WTC11 (cell line): Measurements from ENCODE around the gene LHX4. TPM values are rescaled to one million over a fixed set of nuclear protein-coding genes. Genes with fewer than 3 reads are reported as not detected.

Experiments used
- ATAC-seq: fragments of 200-7000 bp; cut with Tn5 transposase; 2 replicates; pipeline ENCODE4 v1.10.0; 2021; ENCODE audit warnings: mild to moderate bottlenecking, moderate library complexity
- CTCF ChIA-PET: fragments of 300-600 bp; sonication (Branson Sonifier 250); formaldehyde crosslinking; loops from one replicate; lab custom pipeline; 2021; ENCODE audit warnings: antibody characterized with exemption; lab: Charles Lee
- POLR2A ChIA-PET: fragments of 350-600 bp; sonication (Branson Sonifier 250); formaldehyde crosslinking; loops from one replicate; lab custom pipeline; 2021; ENCODE audit warnings: antibody characterized with exemption; lab: Charles Lee
- DNase-seq: peaks from one replicate; pipeline ENCODE4 v3.0.0; 2021; ENCODE audit warnings: low spot score
- H3K27ac Mint-ChIP-seq: 2 replicates; pipeline ENCODE4 v1.8.0; 2021; ENCODE audit warnings: mixed read lengths
- H3K27me3 Mint-ChIP-seq: 2 replicates; pipeline ENCODE4 v1.8.0; 2021; ENCODE audit warnings: low read depth, mild to moderate bottlenecking, moderate library complexity, mixed read lengths
- H3K36me3 Mint-ChIP-seq: 2 replicates; pipeline ENCODE4 v1.8.0; 2021; ENCODE audit warnings: mixed read lengths
- H3K4me1 Mint-ChIP-seq: 2 replicates; pipeline ENCODE4 v1.8.0; 2022; ENCODE audit warnings: mixed read lengths
- H3K4me3 Mint-ChIP-seq: 2 replicates; pipeline ENCODE4 v1.8.0; 2021; ENCODE audit warnings: mild to moderate bottlenecking, moderate library complexity, mixed read lengths
- H3K9me3 Mint-ChIP-seq: 2 replicates; pipeline ENCODE4 v1.8.0; 2021; ENCODE audit warnings: mixed read lengths
- ETV6 ChIP-seq: sonication (generic); formaldehyde crosslinking; IDR thresholded peaks from 2 replicates; pipeline ENCODE4 v1.8.1; 2022; ENCODE audit warnings: mild to moderate bottlenecking, missing genetic modification reagents
- GTF2I ChIP-seq: fragments of 250-450 bp; sonication (Bioruptor Pico); conservative IDR thresholded peaks from 2 replicates; pipeline ENCODE4 v1.4.0; 2021; ENCODE audit warnings: mild to moderate bottlenecking
- HMGA2 ChIP-seq: fragments of 250-450 bp; sonication (Bioruptor Pico); IDR thresholded peaks from 2 replicates; pipeline ENCODE4 v1.4.0; 2021; ENCODE audit warnings: mild to moderate bottlenecking, moderate library complexity
- IRF2 ChIP-seq: sonication (generic); formaldehyde crosslinking; IDR thresholded peaks from 2 replicates; pipeline ENCODE4 v1.8.0; 2022; ENCODE audit warnings: low read depth, missing genetic modification reagents, borderline replicate concordance
- MYBL2 ChIP-seq: sonication (generic); formaldehyde crosslinking; IDR thresholded peaks from 2 replicates; pipeline ENCODE4 v1.8.1; 2023; ENCODE audit warnings: mild to moderate bottlenecking, moderate library complexity, missing genetic modification reagents
- NFE2L1 ChIP-seq: sonication (generic); formaldehyde crosslinking; IDR thresholded peaks from 2 replicates; pipeline ENCODE4 v1.8.1; 2023; ENCODE audit warnings: missing genetic modification reagents
- NFYB ChIP-seq: sonication (generic); formaldehyde crosslinking; conservative IDR thresholded peaks from 2 replicates; pipeline ENCODE4 v1.8.0; 2022; ENCODE audit warnings: low read depth, missing genetic modification reagents
- ZNF121 ChIP-seq: sonication (generic); formaldehyde crosslinking; IDR thresholded peaks from 2 replicates; pipeline ENCODE4 v1.8.0; 2023; ENCODE audit warnings: missing genetic modification reagents
- ZNF263 ChIP-seq: sonication (generic); formaldehyde crosslinking; IDR thresholded peaks from 2 replicates; pipeline ENCODE4 v1.8.1; 2022; ENCODE audit warnings: low read depth, mild to moderate bottlenecking, moderate library complexity, missing genetic modification reagents
- ZNF416 ChIP-seq: fragments of 250-450 bp; sonication (Bioruptor Pico); IDR thresholded peaks from 2 replicates; pipeline ENCODE4 v1.9.0; 2021; ENCODE audit warnings: mild to moderate bottlenecking, inconsistent platforms
- ZNF423 ChIP-seq: fragments of 250-450 bp; sonication (Bioruptor Pico); IDR thresholded peaks from 2 replicates; pipeline ENCODE4 v2.1.2; 2022; ENCODE audit warnings: mild to moderate bottlenecking, moderate library complexity
- ZNF671 ChIP-seq: fragments of 250-450 bp; sonication (Bioruptor Pico); IDR thresholded peaks from 2 replicates; pipeline ENCODE4 v1.8.0; 2021; ENCODE audit warnings: mild to moderate bottlenecking
- total RNA-seq: library from RNA; stranded (reverse); gene quantifications from 3 replicates; pipeline ENCODE4 v1.2.3, GENCODE V29; 2021
- TF ChIP-seq, protein P1 (sequence below): sonication (generic); formaldehyde crosslinking; IDR thresholded peaks from 2 replicates; pipeline ENCODE4 v1.8.0; 2022; ENCODE audit warnings: mild to moderate bottlenecking, missing genetic modification reagents
- TF ChIP-seq, protein P2 (sequence below): sonication (generic); formaldehyde crosslinking; IDR thresholded peaks from 2 replicates; pipeline ENCODE4 v1.8.1; 2023; ENCODE audit warnings: mild to moderate bottlenecking, moderate library complexity, missing genetic modification reagents

Gene LHX4
- total RNA-seq, 1 experiment from 2014 or later, result 19.2 TPM

DNA sequence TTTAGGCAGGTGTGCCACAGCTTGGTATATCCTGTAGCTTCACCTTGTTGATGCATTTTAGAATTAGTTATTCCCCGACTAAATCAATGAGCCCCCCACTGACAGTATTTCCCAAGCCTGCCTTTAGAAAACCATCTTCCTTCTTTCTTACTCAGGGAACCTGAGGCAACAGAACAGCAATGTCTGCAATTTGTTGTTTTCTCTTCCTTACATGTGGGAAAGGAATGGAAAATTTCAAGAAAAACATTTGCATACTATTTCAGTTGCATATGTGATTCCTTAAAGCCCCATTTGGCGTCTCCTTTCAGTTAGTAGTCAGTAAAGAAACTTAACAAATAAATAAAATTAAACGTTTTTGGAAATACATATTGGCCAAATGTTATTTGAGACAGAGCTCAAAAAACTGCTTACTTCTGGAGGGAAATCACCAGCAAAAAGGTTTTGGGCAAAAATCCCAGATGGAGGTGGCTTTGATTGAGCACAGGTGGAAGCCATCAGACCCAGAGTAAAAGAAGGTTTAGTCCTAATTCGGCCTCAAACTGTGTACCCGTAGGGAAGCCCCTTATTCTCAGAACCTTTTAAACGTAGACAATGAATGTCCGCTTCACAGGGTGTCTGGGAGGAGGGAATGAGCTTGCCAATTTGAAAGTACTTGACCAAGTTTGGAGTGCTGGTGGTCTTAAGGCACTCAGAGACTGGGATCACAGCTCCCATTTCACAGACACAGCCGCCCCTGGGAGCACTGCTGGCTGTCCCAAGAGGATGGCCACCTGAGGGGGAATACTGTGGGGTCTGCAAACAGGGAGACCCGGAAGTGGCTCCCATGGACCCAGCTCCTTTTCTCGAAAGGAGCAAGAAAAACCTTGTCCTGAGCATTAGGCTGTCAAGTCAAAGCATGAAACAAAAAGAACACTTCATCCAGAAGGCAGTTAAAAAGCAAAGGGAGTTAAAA, 9.4 kb downstream of the LHX4 start:
- Mint-ChIP-seq H3K4me3 (peak overlapping the region; percentile 82), H3K9me3 (no peaks in the 10 kb centered on the region), H3K4me1 (peaks cover 86% of the 10 kb centered on the region), H3K27ac (peak overlapping the region; percentile 97), H3K36me3 (no peaks in the 10 kb centered on the region), H3K27me3 (peaks cover 39% of the 10 kb centered on the region)
- ATAC-seq, result peak; percentile 31
- no peak for DNase-seq
- CTCF ChIA-PET, result interaction anchor here (0.6 to 2.2 kb wide), 12 partner anchors 8 to 118 kb away, joined by 3 to 10 read pairs (median 4); partner anchors contain the start of gene LHX4
- POLR2A ChIA-PET, result interaction anchor here (1.2 kb wide), 1 partner anchor 865 kb away, joined by 3 read pairs; no protein-coding TSS in a partner anchor
- TF ChIP-seq ZNF423 (CRISPR knock-in tag), result peak; percentile 75
- TF ChIP-seq ETV6 (CRISPR knock-in tag), result peak; percentile 58; the same call in 1 of the 2 replicates
- TF ChIP-seq IRF2, result no peak
- peak; percentile 71; the same call in 1 of the 2 replicates for TF ChIP-seq ZNF263

DNA sequence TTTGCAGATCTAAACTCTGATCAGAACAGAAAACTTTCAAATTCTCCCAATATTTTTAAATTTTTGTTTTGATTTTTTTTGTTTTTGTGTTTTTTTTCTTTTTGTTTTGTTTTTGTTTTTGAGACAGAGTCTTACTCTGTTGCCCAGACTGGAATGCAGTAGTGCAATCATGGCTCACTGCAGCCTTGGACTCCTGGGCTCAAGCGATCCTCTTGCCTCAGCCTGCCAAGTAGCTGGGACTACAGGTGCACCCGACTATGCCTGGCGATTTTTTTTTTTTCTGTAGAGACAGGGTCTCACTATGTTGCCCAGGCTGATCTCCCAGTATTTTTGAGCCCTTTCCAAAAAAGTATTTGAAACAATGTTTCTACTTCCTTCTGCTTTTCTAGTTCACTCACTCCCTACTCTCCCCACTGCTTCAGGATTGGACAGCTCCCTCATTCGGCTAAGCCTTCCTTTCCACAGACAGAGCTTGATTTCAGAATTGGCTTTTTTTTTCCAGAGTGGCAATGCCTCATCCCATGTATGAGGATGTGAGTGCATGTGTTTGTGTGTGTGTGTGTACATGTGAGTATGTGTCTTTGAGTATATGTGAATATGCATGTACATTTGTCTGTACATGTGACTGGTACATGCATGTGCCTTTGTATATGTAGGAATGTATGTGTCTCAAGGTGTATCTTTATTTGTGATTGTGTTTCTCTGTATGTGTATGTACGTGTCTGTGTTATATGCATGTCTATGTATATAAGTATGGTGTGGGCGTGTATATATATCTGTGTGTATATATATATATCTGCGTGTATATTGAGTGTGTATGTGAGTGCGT, 11.9 kb downstream of the LHX4 start:
- Mint-ChIP-seq H3K27ac (no peak overlapping the region), H3K9me3 (no peaks in the 10 kb centered on the region), H3K4me3 (no peak overlapping the region), H3K4me1 (peaks cover 83% of the 10 kb centered on the region), H3K36me3 (no peaks in the 10 kb centered on the region), H3K27me3 (peaks cover 13% of the 10 kb centered on the region)
- TF ChIP-seq NFE2L1 (CRISPR knock-in tag) (peak; percentile 50; the same call in 1 of the 2 replicates), HMGA2 (no peak), ZNF671 (CRISPR knock-in tag) (no peak), MYBL2 (no peak), ZNF121 (CRISPR knock-in tag) (peak; percentile 84; the same call in 1 of the 2 replicates), NFYB (CRISPR knock-in tag) (no peak), ZNF416 (no peak)
- TF ChIP-seq, protein P1, sequence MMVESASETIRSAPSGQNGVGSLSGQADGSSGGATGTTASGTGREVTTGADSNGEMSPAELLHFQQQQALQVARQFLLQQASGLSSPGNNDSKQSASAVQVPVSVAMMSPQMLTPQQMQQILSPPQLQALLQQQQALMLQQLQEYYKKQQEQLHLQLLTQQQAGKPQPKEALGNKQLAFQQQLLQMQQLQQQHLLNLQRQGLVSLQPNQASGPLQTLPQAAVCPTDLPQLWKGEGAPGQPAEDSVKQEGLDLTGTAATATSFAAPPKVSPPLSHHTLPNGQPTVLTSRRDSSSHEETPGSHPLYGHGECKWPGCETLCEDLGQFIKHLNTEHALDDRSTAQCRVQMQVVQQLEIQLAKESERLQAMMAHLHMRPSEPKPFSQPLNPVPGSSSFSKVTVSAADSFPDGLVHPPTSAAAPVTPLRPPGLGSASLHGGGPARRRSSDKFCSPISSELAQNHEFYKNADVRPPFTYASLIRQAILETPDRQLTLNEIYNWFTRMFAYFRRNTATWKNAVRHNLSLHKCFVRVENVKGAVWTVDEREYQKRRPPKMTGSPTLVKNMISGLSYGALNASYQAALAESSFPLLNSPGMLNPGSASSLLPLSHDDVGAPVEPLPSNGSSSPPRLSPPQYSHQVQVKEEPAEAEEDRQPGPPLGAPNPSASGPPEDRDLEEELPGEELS (CRISPR knock-in tag), result no peak
- POLR2A ChIA-PET, result interaction anchor here (0.6 kb wide), 1 partner anchor 30 kb away, joined by 3 read pairs; no protein-coding TSS in a partner anchor
- CTCF ChIA-PET, result interaction anchor here (0.6 to 2.0 kb wide), 8 partner anchors 8 to 258 kb away, joined by 3 to 9 read pairs (median 4); no protein-coding TSS in a partner anchor
- DNase-seq (no peak), ATAC-seq (no peak)

DNA sequence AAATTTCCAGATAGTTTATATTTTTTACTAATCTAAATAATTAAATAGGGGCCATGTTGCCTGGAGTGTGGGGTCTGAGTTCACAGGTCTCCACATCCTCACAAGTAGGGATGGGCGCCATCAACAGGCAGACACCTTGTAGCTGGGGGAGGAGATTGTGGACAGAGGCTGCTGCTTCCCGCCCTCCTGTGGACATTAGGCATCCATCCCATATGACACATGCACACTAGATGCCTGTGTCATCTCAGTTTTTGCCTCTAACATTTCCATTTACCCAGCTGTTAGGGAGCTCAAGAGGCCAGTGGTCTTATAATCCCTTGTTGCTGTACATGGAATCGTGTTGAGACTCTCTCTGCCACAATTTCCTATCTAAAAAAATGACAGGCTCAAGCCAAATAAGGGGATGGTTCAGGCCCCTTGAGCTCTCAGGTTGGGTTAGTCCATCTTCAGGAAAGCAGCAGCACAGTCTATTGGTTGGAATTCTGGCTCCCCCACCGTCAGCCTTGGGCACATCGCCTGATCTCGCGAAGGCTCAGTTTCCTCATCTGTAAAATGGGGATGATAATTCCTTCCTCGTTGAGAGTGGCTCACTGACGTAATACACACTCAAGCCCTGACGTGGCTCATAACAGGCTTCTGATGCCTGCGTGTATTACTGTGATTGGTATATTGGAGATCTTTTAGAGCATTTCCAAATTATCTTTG, 13.6 kb downstream of the LHX4 start:
- 0 out of 2 replicates have a peak, but pooled peaks have one; percentile 5 for ATAC-seq
- 0 out of 2 replicates have a peak, but pooled peaks have one; percentile 10 for TF ChIP-seq GTF2I (CRISPR knock-in tag)
- TF ChIP-seq, protein P2, sequence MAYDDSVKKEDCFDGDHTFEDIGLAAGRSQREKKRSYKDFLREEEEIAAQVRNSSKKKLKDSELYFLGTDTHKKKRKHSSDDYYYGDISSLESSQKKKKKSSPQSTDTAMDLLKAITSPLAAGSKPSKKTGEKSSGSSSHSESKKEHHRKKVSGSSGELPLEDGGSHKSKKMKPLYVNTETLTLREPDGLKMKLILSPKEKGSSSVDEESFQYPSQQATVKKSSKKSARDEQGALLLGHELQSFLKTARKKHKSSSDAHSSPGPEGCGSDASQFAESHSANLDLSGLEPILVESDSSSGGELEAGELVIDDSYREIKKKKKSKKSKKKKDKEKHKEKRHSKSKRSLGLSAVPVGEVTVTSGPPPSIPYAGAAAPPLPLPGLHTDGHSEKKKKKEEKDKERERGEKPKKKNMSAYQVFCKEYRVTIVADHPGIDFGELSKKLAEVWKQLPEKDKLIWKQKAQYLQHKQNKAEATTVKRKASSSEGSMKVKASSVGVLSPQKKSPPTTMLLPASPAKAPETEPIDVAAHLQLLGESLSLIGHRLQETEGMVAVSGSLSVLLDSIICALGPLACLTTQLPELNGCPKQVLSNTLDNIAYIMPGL (CRISPR knock-in tag), result no peak
- TF ChIP-seq, all 79 proteins: peak for 1
- peaks cover 80% of the 10 kb centered on the region for H3K4me1 Mint-ChIP-seq
- H3K27me3 Mint-ChIP-seq, result no peaks in the 10 kb centered on the region
- ChIA-PET POLR2A (interaction anchor here (0.8 kb wide), 1 partner anchor 18 kb away, joined by 3 read pairs; no protein-coding TSS in a partner anchor), CTCF (interaction anchor here (1.0 to 2.4 kb wide), 3 partner anchors 9 to 172 kb away, joined by 3 to 13 read pairs (median 3); no protein-coding TSS in a partner anchor)
- no peaks in the 10 kb centered on the region for H3K9me3 Mint-ChIP-seq
- H3K36me3 Mint-ChIP-seq, result no peaks in the 10 kb centered on the region
- no peak overlapping the region for H3K27ac Mint-ChIP-seq
- no peak for DNase-seq
- H3K4me3 Mint-ChIP-seq, result no peak overlapping the region
